ENCODE measurements around the gene PLCB1.

The PLCB1 gene

DNA sequence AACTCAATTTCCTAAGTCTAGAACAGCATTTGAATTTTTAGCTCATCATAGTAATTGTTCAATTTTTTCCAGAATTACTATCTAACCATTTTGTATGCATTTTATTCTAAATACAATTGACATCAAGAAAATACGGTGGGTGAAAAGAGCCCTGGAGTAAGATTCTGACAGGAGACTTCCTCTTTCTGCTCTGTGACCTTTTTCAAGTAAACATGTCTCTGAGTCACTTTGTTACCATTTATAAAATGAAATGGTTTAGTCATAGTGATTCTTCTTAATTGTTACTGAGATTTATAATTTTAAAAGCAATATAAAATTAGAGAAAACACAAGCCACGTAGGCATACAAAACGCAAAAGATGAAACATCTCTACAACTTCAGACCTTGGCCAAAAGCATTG is 80.2 kb downstream of the PLCB1 start:
- no peak for DNase-seq (ENCODE audit: low read depth in 1 of 2, low spot score in 1 of 2)
- no peak for TF ChIP-seq JUND (IDR thresholded peaks at IDR 0.05; ENCODE audit: low read depth)
- in situ Hi-C loops (cut with HindIII; ENCODE audit: low pct_unique_long_range_greater_than_20kb, low sequenced_read_pairs) = no loop called here

GRCh38 chr20:8213270-8213669 is 81.2 kb downstream of the PLCB1 start:
- no peak for TF ChIP-seq JUND (IDR thresholded peaks at IDR 0.05; ENCODE audit: low read depth)
- in situ Hi-C loops (cut with HindIII; ENCODE audit: low pct_unique_long_range_greater_than_20kb, low sequenced_read_pairs) = no loop called here
- DNase-seq (ENCODE audit: low read depth in 1 of 2, low spot score in 1 of 2) = no peak

DNA sequence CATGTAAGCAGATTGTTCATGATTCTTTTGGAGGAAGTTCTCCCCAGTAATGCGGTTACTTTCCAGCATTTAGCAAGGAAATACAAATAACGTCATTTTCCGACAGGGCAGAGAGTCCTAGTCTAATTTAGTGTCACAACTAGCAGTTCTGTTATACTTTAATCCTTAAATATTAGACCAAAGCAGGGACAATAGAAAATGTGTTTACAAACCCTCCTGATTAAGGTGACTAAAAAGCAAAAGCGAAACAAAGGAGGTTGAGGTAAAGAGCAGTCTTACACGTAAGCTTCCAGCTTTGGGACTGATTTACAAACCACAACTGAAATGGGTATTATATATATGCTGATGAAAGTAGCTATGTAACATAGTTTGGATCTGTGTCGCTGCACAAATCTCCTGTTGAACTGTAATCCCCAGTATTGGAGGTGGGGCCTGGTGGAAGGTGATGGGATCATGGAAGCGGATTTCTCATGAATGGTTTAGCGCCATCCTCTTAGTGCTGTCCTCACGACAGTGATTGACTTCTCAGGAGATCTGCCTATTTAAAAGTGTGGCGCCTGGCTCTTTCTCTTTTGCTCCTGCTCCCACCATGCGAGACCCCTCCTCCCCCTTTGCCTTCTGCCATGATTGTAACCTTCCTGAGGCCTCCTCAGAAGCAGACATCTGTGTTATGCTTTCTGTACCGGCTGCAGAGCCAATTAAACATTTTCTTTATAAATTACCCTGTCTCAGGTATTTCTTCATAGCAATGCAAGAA is 81.9 kb downstream of the PLCB1 start:
- TF ChIP-seq JUND (IDR thresholded peaks at IDR 0.05; ENCODE audit: low read depth) = no peak
- in situ Hi-C loops (cut with HindIII; ENCODE audit: low pct_unique_long_range_greater_than_20kb, low sequenced_read_pairs) = no loop called here
- no peak for DNase-seq (ENCODE audit: low read depth in 1 of 2, low spot score in 1 of 2)

DNA sequence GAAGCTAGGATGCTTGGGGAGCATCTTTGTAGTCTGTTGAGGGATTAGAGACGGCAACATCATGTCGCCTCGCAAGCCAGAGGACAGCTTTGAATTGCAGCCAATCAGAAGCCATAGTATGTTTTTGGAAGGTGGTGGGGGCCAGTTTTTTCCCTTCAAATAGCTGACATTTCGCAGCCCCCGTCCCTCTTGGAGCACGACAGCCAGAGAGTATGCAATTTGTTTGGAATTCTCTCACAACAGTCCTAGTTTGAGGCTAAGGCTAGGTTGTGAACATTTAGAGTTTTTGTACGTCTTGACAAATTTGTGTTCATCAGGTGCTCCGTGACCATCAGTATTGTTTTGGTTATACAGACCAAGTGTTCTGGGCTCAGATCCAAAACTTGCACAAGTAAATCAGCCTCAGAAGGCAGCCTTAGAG is 83.3 kb downstream of the PLCB1 start:
- in situ Hi-C loops (cut with HindIII; ENCODE audit: low pct_unique_long_range_greater_than_20kb, low sequenced_read_pairs) = no loop called here
- no peak for TF ChIP-seq JUND (IDR thresholded peaks at IDR 0.05; ENCODE audit: low read depth)
- DNase-seq (ENCODE audit: low read depth in 1 of 2, low spot score in 1 of 2) = no peak

GRCh38 chr20:8216375-8217200 is 84.5 kb downstream of the PLCB1 start:
- in situ Hi-C loops (cut with HindIII; ENCODE audit: low pct_unique_long_range_greater_than_20kb, low sequenced_read_pairs) = no loop called here
- no peak for TF ChIP-seq JUND (IDR thresholded peaks at IDR 0.05; ENCODE audit: low read depth)
- no peak for DNase-seq (ENCODE audit: low read depth in 1 of 2, low spot score in 1 of 2)

DNA sequence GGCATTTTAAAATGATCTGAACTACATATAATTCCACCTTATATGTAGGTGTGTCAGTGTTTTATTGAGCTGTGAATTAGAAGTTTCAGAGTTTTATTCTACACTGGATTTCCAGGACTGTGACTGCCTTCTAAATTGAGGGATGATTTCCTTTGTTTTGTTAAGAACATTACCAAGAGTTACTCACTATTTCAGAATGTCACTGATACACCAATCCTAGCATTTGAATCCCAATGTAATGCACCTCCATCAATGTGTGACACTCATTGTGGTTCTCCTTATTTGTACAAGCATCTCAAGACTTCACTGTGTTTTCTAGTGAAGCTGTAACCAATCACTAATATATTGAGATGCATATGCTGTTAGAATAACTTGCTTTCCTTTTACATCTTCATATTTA is 86.8 kb downstream of the PLCB1 start:
- TF ChIP-seq JUND (IDR thresholded peaks at IDR 0.05; ENCODE audit: low read depth) = no peak
- DNase-seq (ENCODE audit: low read depth in 1 of 2, low spot score in 1 of 2) = no peak
- in situ Hi-C loops (cut with HindIII; ENCODE audit: low pct_unique_long_range_greater_than_20kb, low sequenced_read_pairs) = no loop called here

- no peak for TF ChIP-seq JUND (IDR thresholded peaks at IDR 0.05; ENCODE audit: low read depth)
- in situ Hi-C loops (cut with HindIII; ENCODE audit: low pct_unique_long_range_greater_than_20kb, low sequenced_read_pairs) = no loop called here
Observed at GRCh38 chr20:8219403-8219802, 87.3 kb downstream of the PLCB1 start.

GRCh38 chr20:8220716-8221115 is 88.7 kb downstream of the PLCB1 start:
- TF ChIP-seq JUND (IDR thresholded peaks at IDR 0.05; ENCODE audit: low read depth) = no peak
- DNase-seq (ENCODE audit: low read depth in 1 of 2, low spot score in 1 of 2) = no peak
- in situ Hi-C loops (cut with HindIII; ENCODE audit: low pct_unique_long_range_greater_than_20kb, low sequenced_read_pairs) = no loop called here

More at GRCh38 chr20:8219403-8219802, 87.3 kb downstream of the PLCB1 start:
- no peak for DNase-seq (ENCODE audit: low read depth in 1 of 2, low spot score in 1 of 2)

DNA sequence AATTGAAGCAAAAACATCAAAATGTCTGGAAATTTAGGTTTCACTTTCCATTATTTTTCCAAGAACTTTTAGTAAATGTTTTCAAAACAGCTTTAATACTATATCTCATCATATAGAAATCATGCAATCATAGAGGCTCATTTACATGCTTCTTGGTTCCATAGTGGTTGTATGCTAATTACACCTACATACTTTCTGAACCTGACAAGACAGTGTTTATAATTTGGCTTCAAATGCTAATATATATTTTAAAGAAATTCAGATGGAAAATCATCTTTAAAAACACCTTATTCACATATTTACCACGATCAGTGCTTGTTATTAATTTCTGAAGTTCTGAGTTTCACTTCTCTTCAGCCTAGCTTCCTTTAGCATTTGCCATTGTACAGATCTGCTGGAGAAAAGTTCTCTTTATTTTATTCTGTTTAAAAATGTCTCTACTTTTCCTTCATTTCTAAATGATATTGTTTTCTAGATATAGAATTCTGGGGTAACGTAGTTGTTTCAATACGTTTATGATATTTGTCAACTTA is 89.9 kb downstream of the PLCB1 start:
- DNase-seq (ENCODE audit: low read depth in 1 of 2, low spot score in 1 of 2) = no peak
- in situ Hi-C loops (cut with HindIII; ENCODE audit: low pct_unique_long_range_greater_than_20kb, low sequenced_read_pairs) = no loop called here
- no peak for TF ChIP-seq JUND (IDR thresholded peaks at IDR 0.05; ENCODE audit: low read depth)

- in situ Hi-C loops (cut with HindIII; ENCODE audit: low pct_unique_long_range_greater_than_20kb, low sequenced_read_pairs) = no loop called here
- DNase-seq (ENCODE audit: low read depth in 1 of 2, low spot score in 1 of 2) = no peak
- no peak for TF ChIP-seq JUND (IDR thresholded peaks at IDR 0.05; ENCODE audit: low read depth)
Observed at GRCh38 chr20:8223091-8223870, 91.2 kb downstream of the PLCB1 start.

DNA sequence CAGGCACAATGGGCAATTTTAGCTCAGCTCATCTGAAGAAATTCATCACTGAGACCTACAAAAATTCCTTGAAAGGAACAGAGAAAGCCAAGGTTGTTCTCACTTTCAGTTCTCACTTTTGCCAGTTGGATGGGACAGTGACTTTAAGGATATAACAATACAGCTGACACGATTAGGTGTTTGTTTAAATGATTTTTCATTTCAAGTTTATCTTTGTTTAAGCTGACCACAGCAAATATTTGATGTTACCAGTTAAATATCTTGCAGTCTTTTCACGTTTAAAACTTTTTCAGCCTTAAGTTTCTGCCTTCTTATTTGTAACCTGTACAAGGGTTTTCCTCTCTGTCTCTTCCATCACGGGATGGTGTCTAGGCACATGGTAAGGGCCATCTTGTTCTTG is 93.6 kb downstream of the PLCB1 start:
- no peak for DNase-seq (ENCODE audit: low read depth in 1 of 2, low spot score in 1 of 2)
- in situ Hi-C loops (cut with HindIII; ENCODE audit: low pct_unique_long_range_greater_than_20kb, low sequenced_read_pairs) = no loop called here
- no peak for TF ChIP-seq JUND (IDR thresholded peaks at IDR 0.05; ENCODE audit: low read depth)

GRCh38 chr20:8226106-8226505 is 94.0 kb downstream of the PLCB1 start:
- no peak for DNase-seq (ENCODE audit: low read depth in 1 of 2, low spot score in 1 of 2)
- in situ Hi-C loops (cut with HindIII; ENCODE audit: low pct_unique_long_range_greater_than_20kb, low sequenced_read_pairs) = no loop called here
- TF ChIP-seq JUND (IDR thresholded peaks at IDR 0.05; ENCODE audit: low read depth) = no peak

All from T47D (cell line).